MM.1S (cell line): ENCODE data around the gene ZNF22.
A peak's percentile ranks its signal among the peaks of the same experiment; 100 is the strongest.

ENCODE experiments used
- CTCF ChIP-seq: fragments of 300-600 bp; sonication (generic); IDR thresholded peaks from 2 replicates; pipeline ENCODE4 v1.5.1; 2016; ENCODE audit warnings: antibody characterized with exemption, low read length, mixed read lengths
- EZH2 ChIP-seq: fragments of 300-600 bp; sonication (generic); optimal IDR thresholded peaks from 2 replicates; pipeline ENCODE3; 2017; ENCODE audit warnings: low read depth, mild to moderate bottlenecking, antibody characterized with exemption, low read length, mixed read lengths
- EZH2phosphoT487 ChIP-seq: fragments of 300-600 bp; sonication (generic); IDR thresholded peaks from 2 replicates; pipeline ENCODE4 v1.6.1; 2018; ENCODE audit warnings: antibody characterized with exemption, low read length

GRCh38 chr10:45008524-45009161, 7.9 kb downstream of the ZNF22 start:
- peak; percentile 88 for TF ChIP-seq CTCF
- TF ChIP-seq EZH2, result no peak
- no peak for TF ChIP-seq EZH2phosphoT487
